ENCODE data around the gene GPC6. TPM values are rescaled to one million over a fixed set of nuclear protein-coding genes. Genes with fewer than 3 reads are reported as not detected.
"Not testable (repeated sequence)": the region's sequence is repeated elsewhere in the genome, so short reads cannot be mapped to it uniquely, and the experiment has no call there.

The GPC6 gene
- total RNA-seq, 6 donors from 2014 or later: 1.3 to 7.3 (median 3.4) TPM

DNA sequence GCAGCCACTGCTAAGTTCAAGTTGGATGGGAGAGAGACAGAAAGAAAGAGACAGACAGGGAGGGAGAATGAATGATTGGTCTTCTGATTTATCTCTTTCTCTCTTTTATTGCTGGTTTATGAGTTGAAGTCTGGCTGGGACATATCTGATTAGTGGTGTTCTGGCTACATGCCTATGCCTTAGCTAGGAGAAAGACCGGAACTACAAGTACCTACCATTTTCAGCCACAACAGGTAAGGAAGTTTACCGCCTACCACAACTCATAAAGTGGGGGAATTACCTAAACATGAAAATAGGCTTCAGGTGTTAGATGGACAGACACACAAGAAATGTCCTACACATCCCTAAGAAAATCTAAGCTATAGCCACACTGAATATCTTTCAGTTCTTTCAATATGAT lies 36.6 kb upstream of the GPC6 start:
- Histone ChIP-seq H3K27ac (no peak overlapping the region), H3K4me3 (no peak overlapping the region), H3K4me1 (no peaks in the 10 kb centered on the region), H3K27me3 (no peaks in the 10 kb centered on the region), H3K9me3 (no peaks in the 10 kb centered on the region), H3K36me3 (no peaks in the 10 kb centered on the region)
- ATAC-seq (ENCODE audit: low FRiP score in 2 of 2) (no peak), DNase-seq (no peak)
- WGBS, 2 donors: 77 to 84% methylated on average over 2 of the region's 2 CpGs
- TF ChIP-seq CTCF (IDR thresholded peaks at IDR 0.05): no peak
- no peak for TF ChIP-seq EP300 (IDR thresholded peaks at IDR 0.05)
- TF ChIP-seq POLR2A (IDR thresholded peaks at IDR 0.05): no peak
- no peak for TF ChIP-seq POLR2AphosphoS5 (IDR thresholded peaks at IDR 0.05)

DNA sequence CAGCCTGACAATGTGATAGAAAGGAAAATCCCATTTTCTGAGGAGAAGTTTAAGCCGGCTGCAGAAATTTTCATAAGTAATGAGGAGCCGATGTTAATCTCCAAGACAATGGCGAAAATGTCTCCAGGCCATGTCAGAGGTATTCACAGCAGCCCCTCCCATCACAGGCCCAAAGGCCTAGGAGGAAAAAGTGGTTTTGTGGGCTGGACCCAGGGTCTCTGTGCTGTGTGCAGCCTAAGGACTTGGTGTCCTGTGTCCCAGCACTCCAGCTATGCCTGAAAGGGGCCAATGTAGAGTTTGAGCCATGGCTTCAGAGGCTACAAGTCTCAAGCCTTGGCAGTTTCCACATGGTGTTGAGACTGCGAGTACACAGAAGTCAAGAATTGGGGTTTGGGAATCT lies 32.9 kb upstream of the GPC6 start:
- Histone ChIP-seq H3K27ac (no peak overlapping the region), H3K9me3 (no peaks in the 10 kb centered on the region), H3K36me3 (no peaks in the 10 kb centered on the region), H3K4me1 (no peaks in the 10 kb centered on the region), H3K27me3 (no peaks in the 10 kb centered on the region), H3K4me3 (no peak overlapping the region)
- DNase-seq (no peak), ATAC-seq (ENCODE audit: low FRiP score in 2 of 2) (no peak)
- TF ChIP-seq CTCF (IDR thresholded peaks at IDR 0.05): no peak
- TF ChIP-seq POLR2AphosphoS5 (IDR thresholded peaks at IDR 0.05): no peak
- TF ChIP-seq POLR2A (IDR thresholded peaks at IDR 0.05): no peak
- no peak for TF ChIP-seq EP300 (IDR thresholded peaks at IDR 0.05)
- 85 to 88% methylated on average over 3 to 4 of the region's 4 CpGs for WGBS, 2 donors

- TF ChIP-seq CTCF (IDR thresholded peaks at IDR 0.05) (no peak), POLR2A (IDR thresholded peaks at IDR 0.05) (no peak), POLR2AphosphoS5 (IDR thresholded peaks at IDR 0.05) (no peak), EP300 (IDR thresholded peaks at IDR 0.05) (no peak)
- ATAC-seq (ENCODE audit: low FRiP score in 2 of 2): no peak
- H3K27me3 ChIP-seq: no peaks in the 10 kb centered on the region
Observed at GRCh38 chr13:93199856-93200255, 26.8 kb upstream of the GPC6 start.

DNA sequence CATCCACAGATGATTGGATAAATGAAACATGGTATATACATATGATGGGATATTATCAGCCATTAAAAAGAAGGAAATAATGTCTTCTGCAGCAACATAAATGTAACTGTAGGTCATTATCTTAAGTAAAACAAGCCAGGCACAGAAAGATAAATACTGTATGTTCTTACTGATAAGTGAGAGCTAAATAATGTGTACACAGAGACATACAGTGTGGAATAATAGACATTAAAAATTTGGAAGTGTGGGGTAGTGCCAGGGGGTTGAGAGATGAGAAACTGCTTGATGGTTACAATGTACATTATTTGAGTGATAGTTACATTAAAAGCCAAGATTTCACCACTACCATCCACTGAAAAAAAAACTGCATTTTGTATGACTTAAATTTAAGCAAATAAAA lies 26.0 kb upstream of the GPC6 start:
- ATAC-seq (ENCODE audit: low FRiP score in 2 of 2): no peak
- TF ChIP-seq POLR2A (IDR thresholded peaks at IDR 0.05) (no peak), CTCF (IDR thresholded peaks at IDR 0.05) (no peak)
- no peaks in the 10 kb centered on the region for H3K9me3 ChIP-seq
- H3K36me3 ChIP-seq: no peaks in the 10 kb centered on the region
- no peaks in the 10 kb centered on the region for H3K4me1 ChIP-seq
- no peak overlapping the region for H3K4me3 ChIP-seq
- no peaks in the 10 kb centered on the region for H3K27me3 ChIP-seq
- no peak overlapping the region for H3K27ac ChIP-seq
- no peak for DNase-seq

More at GRCh38 chr13:93199856-93200255, 26.8 kb upstream of the GPC6 start:
- H3K27ac ChIP-seq: no peak overlapping the region
- H3K4me1 ChIP-seq: no peaks in the 10 kb centered on the region
- WGBS, 2 donors: 73 to 92% methylated on average over 1 of the region's 1 CpG
- no peaks in the 10 kb centered on the region for H3K36me3 ChIP-seq
- H3K4me3 ChIP-seq: no peak overlapping the region
- no peak for DNase-seq
- no peaks in the 10 kb centered on the region for H3K9me3 ChIP-seq

- no peak for DNase-seq
- no peak for ATAC-seq (ENCODE audit: low FRiP score in 2 of 2)
- Histone ChIP-seq H3K9me3 (no peaks in the 10 kb centered on the region), H3K27me3 (no peaks in the 10 kb centered on the region), H3K27ac (no peak overlapping the region), H3K4me1 (no peaks in the 10 kb centered on the region), H3K4me3 (no peak overlapping the region), H3K36me3 (no peaks in the 10 kb centered on the region)
- 57 to 93% methylated on average over 1 of the region's 1 CpG for WGBS, 2 donors
- TF ChIP-seq POLR2A (IDR thresholded peaks at IDR 0.05) (no peak), CTCF (IDR thresholded peaks at IDR 0.05) (no peak), EP300 (IDR thresholded peaks at IDR 0.05) (no peak), POLR2AphosphoS5 (IDR thresholded peaks at IDR 0.05) (no peak)
Observed at GRCh38 chr13:93201992-93202558, 24.5 kb upstream of the GPC6 start.

GRCh38 chr13:93206778-93207392 lies 19.7 kb upstream of the GPC6 start:
- H3K36me3 ChIP-seq; H3K27ac ChIP-seq; H3K4me3 ChIP-seq; ATAC-seq (ENCODE audit: low FRiP score in 2 of 2); H3K4me1 ChIP-seq; H3K27me3 ChIP-seq; H3K9me3 ChIP-seq: not testable (repeated sequence)
- 89% methylated on average over 24 of the region's 24 CpGs for WGBS, 2 donors
- DNase-seq: peak in 1 of 2 donors; percentile 49
